GM12875 (cell line): Measurements from ENCODE around the gene BIVM.

Experiments used
- H3K4me3 ChIP-seq: one replicate; pipeline ENCODE4 v1.5.1; 2011; ENCODE audit warnings: low read depth, low read length, control low read depth
- TF ChIP-seq, protein P1 (sequence below): IDR thresholded peaks from 2 replicates; pipeline ENCODE4 v1.5.1; 2011; ENCODE audit warnings: low read depth, mild to moderate bottlenecking, control low read depth, inconsistent platforms, low read length, moderate library complexity, borderline replicate concordance; ENCODE audit not compliant: insufficient read depth

The BIVM gene, protein sequence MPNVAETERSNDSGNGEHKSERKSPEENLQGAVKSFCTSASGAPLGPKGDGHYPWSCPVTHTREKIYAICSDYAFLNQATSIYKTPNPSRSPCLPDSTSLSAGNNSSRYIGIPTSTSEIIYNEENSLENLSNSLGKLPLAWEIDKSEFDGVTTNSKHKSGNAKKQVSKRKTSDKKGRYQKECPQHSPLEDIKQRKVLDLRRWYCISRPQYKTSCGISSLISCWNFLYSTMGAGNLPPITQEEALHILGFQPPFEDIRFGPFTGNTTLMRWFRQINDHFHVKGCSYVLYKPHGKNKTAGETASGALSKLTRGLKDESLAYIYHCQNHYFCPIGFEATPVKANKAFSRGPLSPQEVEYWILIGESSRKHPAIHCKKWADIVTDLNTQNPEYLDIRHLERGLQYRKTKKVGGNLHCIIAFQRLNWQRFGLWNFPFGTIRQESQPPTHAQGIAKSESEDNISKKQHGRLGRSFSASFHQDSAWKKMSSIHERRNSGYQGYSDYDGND

DNA sequence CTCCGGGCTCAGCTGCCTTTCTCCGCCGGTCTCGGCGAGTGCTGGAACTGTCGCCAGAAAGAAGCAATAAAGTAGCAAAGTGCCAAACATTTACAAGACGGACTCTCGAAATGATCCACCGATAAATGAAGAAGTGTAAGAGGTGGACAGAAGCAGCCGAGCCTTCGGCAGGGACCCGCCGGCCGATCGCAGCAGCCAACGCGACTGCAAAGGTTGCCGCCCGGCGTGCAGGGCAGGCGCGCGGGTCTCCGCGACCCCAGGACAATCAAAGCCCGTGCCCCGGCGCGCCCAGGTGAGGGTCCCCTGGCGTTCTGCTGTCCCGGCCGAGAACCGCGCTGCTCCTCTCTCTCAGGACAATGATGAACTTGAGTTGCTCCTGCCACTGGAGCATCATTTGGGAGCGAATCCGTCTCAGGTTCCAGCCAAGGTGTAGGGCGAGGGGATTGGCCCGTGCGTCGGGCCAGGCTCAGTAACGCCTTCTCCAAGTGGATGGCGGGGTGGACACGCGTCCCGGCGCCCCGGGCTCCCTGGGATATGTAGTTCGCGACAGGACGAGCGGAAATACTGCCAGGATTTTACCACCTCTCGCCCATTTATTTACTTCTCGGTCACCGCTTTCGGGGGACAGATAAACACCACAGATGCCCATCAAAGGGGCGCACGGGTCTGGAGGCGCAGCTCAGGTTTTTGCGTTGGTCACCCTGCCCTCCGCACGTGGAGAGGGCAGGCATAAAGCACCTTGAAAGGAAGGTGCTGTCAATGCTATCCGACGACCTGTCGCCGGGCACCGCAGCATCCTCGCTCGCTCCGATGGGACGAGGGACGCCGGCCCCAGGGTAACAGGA lies at the start of gene BIVM, which contains the start of gene POGLUT2:
Gene BIVM, plus strand, starts transcription at position 539 of the 845 bp plus-strand sequence. CDS start 8,149 bp downstream, outside the sequence.
Gene POGLUT2, minus strand, starts transcription at position 396 of the 845 bp plus-strand sequence. Its CDS starts 306 bp downstream, at position 90.
- TF ChIP-seq, protein P1, sequence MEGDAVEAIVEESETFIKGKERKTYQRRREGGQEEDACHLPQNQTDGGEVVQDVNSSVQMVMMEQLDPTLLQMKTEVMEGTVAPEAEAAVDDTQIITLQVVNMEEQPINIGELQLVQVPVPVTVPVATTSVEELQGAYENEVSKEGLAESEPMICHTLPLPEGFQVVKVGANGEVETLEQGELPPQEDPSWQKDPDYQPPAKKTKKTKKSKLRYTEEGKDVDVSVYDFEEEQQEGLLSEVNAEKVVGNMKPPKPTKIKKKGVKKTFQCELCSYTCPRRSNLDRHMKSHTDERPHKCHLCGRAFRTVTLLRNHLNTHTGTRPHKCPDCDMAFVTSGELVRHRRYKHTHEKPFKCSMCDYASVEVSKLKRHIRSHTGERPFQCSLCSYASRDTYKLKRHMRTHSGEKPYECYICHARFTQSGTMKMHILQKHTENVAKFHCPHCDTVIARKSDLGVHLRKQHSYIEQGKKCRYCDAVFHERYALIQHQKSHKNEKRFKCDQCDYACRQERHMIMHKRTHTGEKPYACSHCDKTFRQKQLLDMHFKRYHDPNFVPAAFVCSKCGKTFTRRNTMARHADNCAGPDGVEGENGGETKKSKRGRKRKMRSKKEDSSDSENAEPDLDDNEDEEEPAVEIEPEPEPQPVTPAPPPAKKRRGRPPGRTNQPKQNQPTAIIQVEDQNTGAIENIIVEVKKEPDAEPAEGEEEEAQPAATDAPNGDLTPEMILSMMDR, result no peak
- H3K4me3 ChIP-seq, result peak within 1 kb of the TSS; percentile 82

DNA sequence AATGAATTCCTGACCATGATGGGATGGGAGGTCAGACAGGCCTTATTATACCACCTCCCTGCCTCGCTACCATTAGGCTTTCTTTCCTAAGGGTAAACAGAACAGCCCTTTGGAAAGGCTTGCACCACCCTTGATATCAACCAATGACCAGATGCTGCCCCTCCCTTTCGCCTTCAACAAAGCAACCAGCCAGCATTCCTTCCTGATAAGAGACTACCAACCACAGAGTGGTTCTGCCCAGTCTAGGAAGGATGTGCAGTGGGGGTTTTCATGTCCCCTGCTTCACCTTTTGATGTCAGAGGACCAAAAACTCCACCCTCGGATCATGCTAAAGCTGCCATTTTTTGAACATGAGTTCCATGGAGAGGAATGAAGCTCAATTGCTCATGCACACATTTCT lies 47.0 kb upstream of the BIVM start:
- H3K4me3 ChIP-seq, result no peak overlapping the region
- TF ChIP-seq, protein P1, result no peak

DNA sequence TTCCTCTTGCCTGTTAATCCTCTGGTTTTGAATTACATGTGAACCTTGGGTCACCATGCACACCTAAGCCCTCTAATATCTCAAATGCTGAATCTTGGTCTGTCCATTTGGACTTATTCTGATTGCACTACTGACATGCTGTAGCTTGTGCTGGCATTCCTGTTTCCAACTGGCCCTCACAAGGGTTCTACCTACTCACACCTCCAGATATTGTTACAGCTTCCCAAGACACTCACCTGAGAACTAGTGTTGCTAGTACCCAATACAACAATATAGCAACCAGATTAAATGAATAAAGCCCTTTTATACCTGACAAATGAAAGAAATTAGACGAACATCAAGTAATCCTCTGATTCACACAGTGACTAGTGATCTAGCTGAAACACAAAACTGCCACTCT lies 41.9 kb upstream of the BIVM start:
- H3K4me3 ChIP-seq, result no peak overlapping the region
- TF ChIP-seq, protein P1, result no peak

DNA sequence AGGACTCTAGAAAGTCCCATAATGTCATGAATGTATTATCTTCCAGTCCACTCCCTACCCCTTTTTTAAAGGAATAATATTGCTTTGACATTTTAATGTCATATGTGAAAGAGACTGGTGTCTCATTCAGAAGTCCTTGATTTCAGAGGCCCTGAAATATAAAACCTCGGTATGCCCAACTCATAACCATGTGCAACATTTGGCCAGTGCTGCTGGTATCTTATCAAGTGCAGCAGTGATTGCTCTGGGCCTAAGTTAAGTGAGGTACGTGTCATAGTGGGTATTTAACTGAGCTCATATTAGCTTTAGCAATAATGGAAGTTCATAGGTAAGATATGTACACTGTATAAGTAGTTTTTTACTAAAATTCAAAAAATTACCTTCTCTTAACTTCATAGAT lies 40.1 kb upstream of the BIVM start:
- H3K4me3 ChIP-seq, result no peak overlapping the region
- TF ChIP-seq, protein P1, result no peak

DNA sequence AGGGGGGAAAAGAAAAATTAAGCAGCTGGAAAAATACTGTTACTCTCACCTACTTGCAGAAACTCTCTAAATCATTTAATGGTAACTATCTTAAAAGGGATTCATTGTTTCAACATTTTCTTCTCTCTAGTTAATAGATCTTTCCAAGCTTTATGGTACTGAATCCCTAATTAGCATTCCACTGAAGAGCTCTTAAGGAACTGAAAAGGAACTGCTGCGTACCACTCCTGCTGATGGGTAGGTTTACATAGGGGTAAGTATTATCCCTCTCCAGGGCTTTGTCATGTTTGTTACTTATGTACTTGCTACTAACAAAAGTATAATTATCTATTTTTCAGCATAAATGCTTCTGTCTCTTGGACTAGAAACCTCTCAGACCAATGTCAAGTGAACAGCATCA lies 37.8 kb upstream of the BIVM start:
- TF ChIP-seq, protein P1, result no peak
- no peak overlapping the region for H3K4me3 ChIP-seq

DNA sequence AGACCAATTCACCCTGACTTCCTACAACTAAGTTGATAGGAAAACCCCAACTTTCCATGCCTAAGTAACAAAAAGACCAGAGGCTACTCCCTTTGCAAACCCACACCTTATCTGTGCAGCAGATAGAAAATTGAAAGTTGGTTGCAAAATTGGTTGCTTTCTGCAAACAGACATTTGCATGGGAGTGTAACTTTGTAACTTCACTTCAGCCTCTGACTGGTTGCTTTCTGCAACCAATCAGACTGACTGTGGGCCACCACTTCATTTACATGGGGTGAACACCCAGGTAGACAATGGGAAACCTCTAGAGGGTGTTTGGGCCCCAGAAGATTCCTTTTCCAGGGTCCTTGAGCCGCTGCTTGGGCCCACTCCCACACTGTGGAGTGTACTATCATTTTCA lies 35.2 kb upstream of the BIVM start:
- no peak overlapping the region for H3K4me3 ChIP-seq
- TF ChIP-seq, protein P1, result no peak
